GM23248 (cell line): ENCODE data around the gene IQGAP3. TPM values are rescaled to one million over a fixed set of nuclear protein-coding genes. Genes with fewer than 3 reads are reported as not detected.

ENCODE experiments used
- DNase-seq: peaks from one replicate; pipeline ENCODE4 v3.0.0-alpha.2; 2015
- H2AFZ ChIP-seq: fragments of 200-600 bp; sonication (generic); 2 replicates; pipeline ENCODE4 v1.6.1; 2016; ENCODE audit warnings: antibody characterized with exemption
- H3F3A ChIP-seq: fragments of 200-600 bp; sonication (generic); 2 replicates; pipeline ENCODE4 v1.6.1; 2016; ENCODE audit warnings: mild to moderate bottlenecking, antibody characterized with exemption, mixed run types; ENCODE audit not compliant: insufficient read depth
- H3K27ac ChIP-seq: fragments of 200-600 bp; sonication (generic); 2 replicates; pipeline ENCODE4 v1.5.1; 2016; ENCODE audit warnings: mild to moderate bottlenecking
- H3K27me3 ChIP-seq: fragments of 200-600 bp; sonication (generic); replicated peaks from 2 replicates; pipeline ENCODE4 v1.6.1; 2016; ENCODE audit warnings: mild to moderate bottlenecking; ENCODE audit not compliant: insufficient read depth
- H3K36me3 ChIP-seq: fragments of 200-600 bp; sonication (generic); 2 replicates; pipeline ENCODE4 v1.6.1; 2016; ENCODE audit warnings: low read depth, mild to moderate bottlenecking
- H3K4me1 ChIP-seq: fragments of 200-600 bp; sonication (generic); 2 replicates; pipeline ENCODE4 v1.6.1; 2016; ENCODE audit warnings: mild to moderate bottlenecking; ENCODE audit not compliant: insufficient read depth
- H3K4me2 ChIP-seq: fragments of 200-600 bp; sonication (generic); one replicate; pipeline ENCODE4 v1.6.1; 2016; ENCODE audit warnings: mild to moderate bottlenecking; ENCODE audit not compliant: unreplicated experiment
- H3K4me3 ChIP-seq: fragments of 200-600 bp; sonication (generic); 2 replicates; pipeline ENCODE4 v1.5.1; 2016; ENCODE audit warnings: mild to moderate bottlenecking
- H3K79me2 ChIP-seq: fragments of 200-600 bp; sonication (generic); 2 replicates; pipeline ENCODE4 v1.6.1; 2016; ENCODE audit warnings: mild to moderate bottlenecking; ENCODE audit not compliant: insufficient read depth
- H3K9ac ChIP-seq: fragments of 200-600 bp; sonication (generic); 2 replicates; pipeline ENCODE4 v1.6.1; 2016; ENCODE audit warnings: mild to moderate bottlenecking
- H3K9me2 ChIP-seq: fragments of 200-600 bp; sonication (generic); 2 replicates; pipeline ENCODE4 v1.6.1; 2016; ENCODE audit warnings: mixed run types, mild to moderate bottlenecking, moderate library complexity; ENCODE audit not compliant: insufficient read depth
- H3K9me3 ChIP-seq: fragments of 200-600 bp; sonication (generic); one replicate; pipeline ENCODE4 v1.6.1; 2017; ENCODE audit warnings: low read depth
- H4K20me1 ChIP-seq: fragments of 200-600 bp; sonication (generic); 2 replicates; pipeline ENCODE4 v1.6.0; 2016; ENCODE audit not compliant: insufficient read depth
- EZH2 ChIP-seq: fragments of 200-600 bp; sonication (generic); IDR thresholded peaks from 2 replicates; pipeline ENCODE4 v1.6.1; 2018; ENCODE audit warnings: antibody characterized with exemption, mild to moderate bottlenecking; ENCODE audit not compliant: insufficient read depth, poor library complexity, severe bottlenecking
- EZH2phosphoT487 ChIP-seq: fragments of 200-600 bp; sonication (generic); IDR thresholded peaks from 2 replicates; pipeline ENCODE4 v1.6.1; 2018; ENCODE audit warnings: antibody characterized with exemption, moderate library complexity, mild to moderate bottlenecking, low read depth; ENCODE audit not compliant: insufficient read depth
- WGBS, 2 experiments: methylation state at CpG; one replicate each; pipeline ENCODE4 v1.1.6; 2015 to 2017; ENCODE audit warnings: low lambda C conversion rate in 2 of 2, low coverage in 1 of 2; ENCODE audit errors: missing lambda C conversion rate in 2 of 2; 5-methylcytosine and 5-hydroxymethylcytosine counted together
- in situ Hi-C: fragments of 300-500 bp; cut with MboI; formaldehyde crosslinking; loops from 2 replicates; pipeline ENCODE4 v1.15.0; 2020
- polyA plus RNA-seq: library from polyadenylated mRNA; unstranded; fragments of >200 nt; fragmentation: Nextera tagmentation; extraction: Ambion mirVana; gene quantifications from 2 replicates; pipeline ENCODE4 v1.2.1, GENCODE V29; 2016
- total RNA-seq: library from RNA; depleted of rRNA; stranded (reverse); fragments of >200 nt; shearing (Covaris generic); gene quantifications from 2 replicates; pipeline ENCODE4 v1.2.3, GENCODE V29; 2014

The IQGAP3 gene
- total and polyA plus RNA-seq, 2 experiments from 2014 or later, result 5.6 to 14.7 TPM

- Histone ChIP-seq H3K4me2 (peak overlapping the region; percentile 87), H3F3A (peaks cover 10% of the 10 kb centered on the region; the same call in 1 of the 2 replicates)
These were observed 1.0 kb downstream of the IQGAP3 start for GRCh38 chr1:156571261-156571852.

GRCh38 chr1:156566436-156566835 is 5.9 kb downstream of the IQGAP3 start:
- H3K4me2 ChIP-seq, result no peak overlapping the region
- no peak overlapping the region for H3K27ac ChIP-seq
- no peaks in the 10 kb centered on the region for H3K9me2 ChIP-seq
- H3K9ac ChIP-seq, result no peak overlapping the region
- H3K27me3 ChIP-seq, result no peaks in the 10 kb centered on the region
- H2AFZ ChIP-seq, result no peak overlapping the region
- in situ Hi-C loops, result no loop called here
- DNase-seq, result no peak
- H3K9me3 ChIP-seq, result no peaks in the 10 kb centered on the region
- H4K20me1 ChIP-seq, result no peaks in the 10 kb centered on the region
- H3K36me3 ChIP-seq, result peaks cover 3% of the 10 kb centered on the region; the same call in 1 of the 2 replicates
- peaks cover 10% of the 10 kb centered on the region; the same call in 1 of the 2 replicates for H3F3A ChIP-seq
- peaks cover 20% of the 10 kb centered on the region for H3K79me2 ChIP-seq
- H3K4me1 ChIP-seq, result peaks cover 9% of the 10 kb centered on the region; the same call in 1 of the 2 replicates
- no peak for TF ChIP-seq EZH2phosphoT487
- no peak for TF ChIP-seq EZH2
- WGBS, 2 experiments, result 91 to 97% methylated on average over 4 of the region's 4 CpGs
- H3K4me3 ChIP-seq, result no peak overlapping the region

More at GRCh38 chr1:156571261-156571852, 1.0 kb downstream of the IQGAP3 start:
- H3K27ac ChIP-seq, result peak overlapping the region; percentile 77
- H3K9me3 ChIP-seq, result no peaks in the 10 kb centered on the region
- H3K27me3 ChIP-seq, result no peaks in the 10 kb centered on the region
- peak overlapping the region; percentile 56 for H2AFZ ChIP-seq
- peaks cover 3% of the 10 kb centered on the region; the same call in 1 of the 2 replicates for H3K36me3 ChIP-seq
- TF ChIP-seq EZH2 (no peak), EZH2phosphoT487 (no peak)
- no peaks in the 10 kb centered on the region for H3K9me2 ChIP-seq
- H4K20me1 ChIP-seq, result no peaks in the 10 kb centered on the region
- 0 to 1% methylated on average over 4 of the region's 4 CpGs for WGBS, 2 experiments
- in situ Hi-C loops, result no loop called here
- H3K79me2 ChIP-seq, result peaks cover 20% of the 10 kb centered on the region
- H3K4me1 ChIP-seq, result peaks cover 15% of the 10 kb centered on the region
- peak overlapping the region; percentile 73 for H3K4me3 ChIP-seq
- peak overlapping the region; percentile 75 for H3K9ac ChIP-seq
- DNase-seq, result peak; percentile 94

GRCh38 chr1:156565519-156565918 is 6.8 kb downstream of the IQGAP3 start:
- 66 to 74% methylated on average over 2 of the region's 2 CpGs for WGBS, 2 experiments

GRCh38 chr1:156560585-156561163 is 11.7 kb downstream of the IQGAP3 start:
- in situ Hi-C loops, result no loop called here
- no peaks in the 10 kb centered on the region for H3K36me3 ChIP-seq
- WGBS, 2 experiments, result 76 to 79% methylated on average over 5 of the region's 5 CpGs

More at GRCh38 chr1:156565519-156565918, 6.8 kb downstream of the IQGAP3 start:
- H3K27me3 ChIP-seq, result no peaks in the 10 kb centered on the region
- no peak overlapping the region for H3K4me2 ChIP-seq
- no peaks in the 10 kb centered on the region for H4K20me1 ChIP-seq
- in situ Hi-C loops, result no loop called here
- H3K9ac ChIP-seq, result no peak overlapping the region
- peaks cover 2% of the 10 kb centered on the region; the same call in 1 of the 2 replicates for H3F3A ChIP-seq
- H3K4me1 ChIP-seq, result peaks cover 1% of the 10 kb centered on the region; the same call in 1 of the 2 replicates
- H3K79me2 ChIP-seq, result peaks cover 16% of the 10 kb centered on the region
- H3K36me3 ChIP-seq, result peaks cover 3% of the 10 kb centered on the region; the same call in 1 of the 2 replicates
- no peak overlapping the region for H3K27ac ChIP-seq
- TF ChIP-seq EZH2phosphoT487 (no peak), EZH2 (no peak)
- DNase-seq, result no peak
- no peak overlapping the region for H2AFZ ChIP-seq
- no peaks in the 10 kb centered on the region for H3K9me3 ChIP-seq
- no peaks in the 10 kb centered on the region for H3K9me2 ChIP-seq
- no peak overlapping the region for H3K4me3 ChIP-seq

More at GRCh38 chr1:156560585-156561163, 11.7 kb downstream of the IQGAP3 start:
- TF ChIP-seq EZH2, result no peak
- no peak for TF ChIP-seq EZH2phosphoT487
- DNase-seq, result no peak
- no peak overlapping the region for H3K4me3 ChIP-seq
- H3K4me1 ChIP-seq, result no peaks in the 10 kb centered on the region
- H3K79me2 ChIP-seq, result no peaks in the 10 kb centered on the region
- no peaks in the 10 kb centered on the region for H3F3A ChIP-seq
- H4K20me1 ChIP-seq, result no peaks in the 10 kb centered on the region
- no peaks in the 10 kb centered on the region for H3K9me3 ChIP-seq
- no peak overlapping the region for H2AFZ ChIP-seq
- no peak overlapping the region for H3K27ac ChIP-seq
- H3K9ac ChIP-seq, result no peak overlapping the region
- no peaks in the 10 kb centered on the region for H3K27me3 ChIP-seq
- H3K4me2 ChIP-seq, result no peak overlapping the region
- H3K9me2 ChIP-seq, result no peaks in the 10 kb centered on the region
